H1 (cell line): ENCODE measurements around the gene ARHGEF19. TPM values are rescaled to one million over a fixed set of nuclear protein-coding genes. Genes with fewer than 3 reads are reported as not detected.

Experiments
- CTCF ChIA-PET: fragments of 300-600 bp; sonication (Branson Sonifier 250); formaldehyde crosslinking; loops from one replicate; lab custom pipeline; 2021; ENCODE audit not compliant: partially characterized antibody; lab: Charles Lee
- POLR2A ChIA-PET: fragments of 300-600 bp; sonication (Branson Sonifier 250); formaldehyde crosslinking; loops from one replicate; lab custom pipeline; 2021; ENCODE audit warnings: inconsistent platforms; ENCODE audit not compliant: partially characterized antibody; lab: Charles Lee
- DNase-seq, 2 experiments: peaks; one replicate each; pipeline versions ENCODE4 v3.0.0 to v3.0.0-alpha.2; 2010 to 2022; ENCODE audit warnings: low spot score in 2 of 2, low read depth in 1 of 2, mixed read lengths in 1 of 2
- FAIRE-seq: peaks from 2 replicates; lab custom pipeline; 2011; peaks lifted over from hg19 to GRCh38; lab: Jason Lieb, UNC
- H2AFZ ChIP-seq: 2 replicates; pipeline ENCODE4 v1.8.1; 2012; ENCODE audit warnings: low read length, inconsistent platforms
- H2AK5ac ChIP-seq: 2 replicates; pipeline ENCODE4 v1.6.1; 2013; ENCODE audit warnings: low read depth, low read length
- H2BK120ac ChIP-seq: replicated peaks from 2 replicates; pipeline ENCODE3; 2013; ENCODE audit warnings: low read depth, low read length, inconsistent platforms
- H2BK12ac ChIP-seq: 2 replicates; pipeline ENCODE4 v1.6.1; 2013; ENCODE audit warnings: low read depth, low read length
- H2BK15ac ChIP-seq: 2 replicates; pipeline ENCODE4 v1.6.1; 2013; ENCODE audit warnings: low read length
- H2BK20ac ChIP-seq: 2 replicates; pipeline ENCODE4 v1.6.1; 2013; ENCODE audit warnings: low read length
- H2BK5ac ChIP-seq: 2 replicates; pipeline ENCODE4 v1.6.1; 2013; ENCODE audit warnings: low read depth, low read length
- H3K14ac ChIP-seq: 2 replicates; pipeline ENCODE4 v1.6.1; 2013; ENCODE audit warnings: inconsistent platforms; ENCODE audit not compliant: insufficient read length
- H3K18ac ChIP-seq: 2 replicates; pipeline ENCODE4 v1.6.1; 2013; ENCODE audit warnings: low read length; ENCODE audit errors: extremely low read depth
- H3K23ac ChIP-seq: 2 replicates; pipeline ENCODE4 v1.6.1; 2013; ENCODE audit warnings: inconsistent platforms; ENCODE audit not compliant: insufficient read length
- H3K23me2 ChIP-seq: 2 replicates; pipeline ENCODE4 v1.6.1; 2013; ENCODE audit warnings: low read depth, low read length
- H3K27ac ChIP-seq: 2 replicates; pipeline ENCODE4 v1.6.1; 2011; ENCODE audit warnings: low read depth, low read length, inconsistent platforms
- H3K27me3 ChIP-seq, 4 experiments: replicated peaks in 1 of 4; 1 replicate in 1 of 4; 2 replicates in 3 of 4; pipeline versions ENCODE4 v1.6.1 to v1.8.1; 2011 to 2013; ENCODE audit warnings: low read length in 3 of 4, mild to moderate bottlenecking in 3 of 4, inconsistent platforms in 2 of 4, mixed read lengths in 2 of 4, moderate library complexity in 1 of 4; ENCODE audit not compliant: control insufficient read depth in 3 of 4, insufficient read depth in 3 of 4; ENCODE audit errors: extremely low read depth in 1 of 4
- H3K36me3 ChIP-seq, 4 experiments: 2 replicates each; pipeline versions ENCODE4 v1.6.1 to v1.8.1; 2011 to 2013; ENCODE audit warnings: mild to moderate bottlenecking in 4 of 4, low read length in 3 of 4, moderate library complexity in 2 of 4, control low read depth in 1 of 4, inconsistent platforms in 1 of 4; ENCODE audit not compliant: insufficient read depth in 4 of 4, control insufficient read depth in 2 of 4
- H3K4ac ChIP-seq: replicated peaks from 2 replicates; pipeline ENCODE3; 2013; ENCODE audit warnings: low read length, low read depth, mixed read lengths, inconsistent platforms; ENCODE audit not compliant: insufficient read length
- H3K4me1 ChIP-seq, 4 experiments: replicated peaks in 1 of 4; 1 replicate in 1 of 4; 2 replicates in 3 of 4; pipeline versions ENCODE4 v1.6.1 to v1.8.1; 2011 to 2013; ENCODE audit warnings: low read length in 3 of 4, inconsistent platforms in 2 of 4, mixed read lengths in 1 of 4; ENCODE audit not compliant: insufficient read depth in 4 of 4, control insufficient read depth in 3 of 4
- H3K4me2 ChIP-seq, 2 experiments: 2 replicates each; pipeline versions ENCODE4 v1.6.1 to v1.8.1; 2011 to 2013; ENCODE audit warnings: low read depth in 2 of 2, low read length in 2 of 2, control low read depth in 1 of 2, inconsistent platforms in 1 of 2, mild to moderate bottlenecking in 1 of 2; ENCODE audit not compliant: insufficient read depth in 1 of 2
- H3K4me3 ChIP-seq, 4 experiments: fragments of 200-600, 300-600 bp in 1 of 4; sonication (generic), shearing (Covaris generic), sonication (Bioruptor Twin) in 1 of 4; 2 replicates each; pipeline versions ENCODE4 v1.5.1 to v1.8.1; 2011 to 2016; ENCODE audit warnings: low read length in 4 of 4, low read depth in 3 of 4, control low read depth in 2 of 4, inconsistent platforms in 2 of 4, mild to moderate bottlenecking in 2 of 4, mixed read lengths in 1 of 4, moderate library complexity in 1 of 4; ENCODE audit not compliant: insufficient read depth in 2 of 4; ENCODE audit errors: extremely low read depth in 1 of 4
- H3K56ac ChIP-seq: replicated peaks from 2 replicates; pipeline ENCODE3; 2013; ENCODE audit warnings: low read depth, mild to moderate bottlenecking, mixed read lengths, low read length, inconsistent platforms; ENCODE audit not compliant: insufficient read length
- H3K79me1 ChIP-seq: 2 replicates; pipeline ENCODE4 v1.6.1; 2013; ENCODE audit warnings: low read depth, low read length, control low read depth
- H3K79me2 ChIP-seq, 2 experiments: 2 replicates each; pipeline versions ENCODE4 v1.6.1 to v1.8.1; 2012 to 2013; ENCODE audit warnings: low read length in 2 of 2, mild to moderate bottlenecking in 2 of 2, inconsistent platforms in 1 of 2; ENCODE audit not compliant: insufficient read depth in 2 of 2, control insufficient read depth in 1 of 2
- H3K9ac ChIP-seq, 4 experiments: replicated peaks in 1 of 4; 1 replicate in 1 of 4; 2 replicates in 3 of 4; pipeline versions ENCODE4 v1.6.1 to v1.8.1; 2011 to 2013; ENCODE audit warnings: low read depth in 3 of 4, low read length in 3 of 4, control low read depth in 2 of 4, mild to moderate bottlenecking in 2 of 4, moderate library complexity in 2 of 4, inconsistent platforms in 1 of 4; ENCODE audit errors: extremely low read depth in 1 of 4
- H3K9me3 ChIP-seq, 2 experiments: 2 replicates each; pipeline versions ENCODE4 v1.6.1 to v1.8.1; 2012 to 2013; ENCODE audit warnings: mild to moderate bottlenecking in 2 of 2, moderate library complexity in 2 of 2, control low read depth in 1 of 2, inconsistent platforms in 1 of 2, low read depth in 1 of 2, low read length in 1 of 2, mixed read lengths in 1 of 2; ENCODE audit not compliant: insufficient read depth in 2 of 2
- H4K20me1 ChIP-seq, 2 experiments: replicated peaks in 1 of 2; 2 replicates each; pipeline versions ENCODE3 to v1.8.1; 2011 to 2013; ENCODE audit warnings: inconsistent platforms in 2 of 2, low read length in 2 of 2, mild to moderate bottlenecking in 1 of 2; ENCODE audit not compliant: insufficient read depth in 2 of 2, control insufficient read depth in 1 of 2
- H4K5ac ChIP-seq: 2 replicates; pipeline ENCODE4 v1.6.1; 2013; ENCODE audit warnings: low read length, low read depth, mixed read lengths, inconsistent platforms; ENCODE audit not compliant: insufficient read length
- H4K8ac ChIP-seq: 2 replicates; pipeline ENCODE4 v1.8.0; 2013; ENCODE audit warnings: mild to moderate bottlenecking, moderate library complexity, low read length, inconsistent platforms; ENCODE audit not compliant: insufficient read depth; ENCODE audit errors: extremely low read depth
- H4K91ac ChIP-seq: replicated peaks from 2 replicates; pipeline ENCODE3; 2013; ENCODE audit warnings: low read length, mixed read lengths, inconsistent platforms; ENCODE audit not compliant: insufficient read length
- CBX5 ChIP-seq: fragments of 300-800, 300-1000 bp; sonication (generic); IDR thresholded peaks from 2 replicates; pipeline ENCODE4 v1.7.1; 2016; ENCODE audit warnings: antibody characterized with exemption, low read length, low read depth
- E2F6 ChIP-seq: IDR thresholded peaks from 2 replicates; pipeline ENCODE4 v1.6.1; 2012; ENCODE audit warnings: inconsistent platforms
- JUND ChIP-seq: IDR thresholded peaks from 2 replicates; pipeline ENCODE4 v1.6.1; 2011; ENCODE audit warnings: mild to moderate bottlenecking, improper control_type of control experiment, low read length
- RBBP5 ChIP-seq: IDR thresholded peaks from 2 replicates; pipeline ENCODE4 v1.7.1; 2012; ENCODE audit warnings: low read depth, mild to moderate bottlenecking, inconsistent platforms, low read length, moderate library complexity, borderline replicate concordance
- SAP30 ChIP-seq: fragments of 300-600 bp; sonication (generic); IDR thresholded peaks from 2 replicates; pipeline ENCODE4 v1.7.1; 2012; ENCODE audit warnings: low read length, moderate library complexity, mild to moderate bottlenecking, inconsistent platforms; ENCODE audit not compliant: insufficient read depth, insufficient replicate concordance
- SP1 ChIP-seq: IDR thresholded peaks from 2 replicates; pipeline ENCODE4 v1.6.1; 2011; ENCODE audit warnings: low read depth, low read length
- SP2 ChIP-seq: IDR thresholded peaks from 2 replicates; pipeline ENCODE4 v1.6.1; 2012; ENCODE audit warnings: mild to moderate bottlenecking, low read length, inconsistent platforms
- ZNF274 ChIP-seq: IDR thresholded peaks from 2 replicates; pipeline ENCODE4 v1.7.0; 2012; ENCODE audit warnings: low read length, borderline replicate concordance; ENCODE audit errors: extremely low read depth
- WGBS, 2 experiments: shearing (Covaris generic) in 1 of 2; methylation state at CpG; one replicate each; pipeline versions ENCODE4 v1.1.6 to v1.1.7; 2013 to 2015; ENCODE audit warnings: low lambda C conversion rate in 2 of 2, mixed read lengths in 2 of 2, inconsistent platforms in 1 of 2, low coverage in 1 of 2, missing lambda C conversion rate in 1 of 2; ENCODE audit not compliant: insufficient replicate concordance in 2 of 2, insufficient coverage in 1 of 2, insufficient read length in 1 of 2; ENCODE audit errors: extremely low coverage in 1 of 2, missing lambda C conversion rate in 1 of 2; 5-methylcytosine and 5-hydroxymethylcytosine counted together
- polyA plus RNA-seq, 7 experiments: library from polyadenylated mRNA; depleted of rRNA in 3 of 7; stranded (reverse) in 5 of 7; unstranded in 2 of 7; fragments of >200 nt in 5 of 7; fragments of 200-250 nt in 2 of 7; gene quantifications; 1 replicate in 5 of 7; 2 replicates in 1 of 7; 4 replicates in 1 of 7; pipeline versions ENCODE4 v1.2.1 to v1.2.3, GENCODE V29; 2011 to 2013; ENCODE audit warnings: missing spikeins in 2 of 7, mixed read lengths in 2 of 7
- total RNA-seq: library from RNA; stranded (reverse); fragmentation: NEBNext Ultra II Directional; extraction: Animal tissue kit (Norgen Biotek cat#: 25700); gene quantifications from 2 replicates; pipeline ENCODE4 v1.2.1, GENCODE V29; 2021

Gene ARHGEF19
- total and polyA plus RNA-seq, 2 of the 8 experiments (the other 6 are each of a cell fraction or from before 2014, with no cell fraction given) = 47.5 to 56.4 TPM

GRCh38 chr1:16175610-16176553, 36.6 kb downstream of the ARHGEF19 start:
- H3K4me1 ChIP-seq = peaks cover 0 to 18% (median 8%) of the 10 kb centered on the region in 4 experiments; a peak in 6 of 7 replicates
- no peaks in the 10 kb centered on the region for H3K79me2 ChIP-seq
- H4K8ac ChIP-seq = no peak overlapping the region
- H2BK120ac ChIP-seq = no peak overlapping the region
- 91% methylated on average over 21 of the region's 24 CpGs; no CpG with 5 or more reads in 1 of the 2 experiments for WGBS, 2 experiments
- no peaks in the 10 kb centered on the region; a peak in 1 of 7 replicates for H3K27me3 ChIP-seq
- H2AFZ ChIP-seq = no peak overlapping the region
- POLR2A ChIA-PET = interaction anchor here (0.5 to 1.4 kb wide), 6 partner anchors 10 to 61 kb away, joined by 3 to 9 read pairs (median 3); partner anchors contain the start of gene EPHA2
- H3K56ac ChIP-seq = no peak overlapping the region
- H2AK5ac ChIP-seq = no peak overlapping the region
- H3K23ac ChIP-seq = no peak overlapping the region
- FAIRE-seq (no peak), DNase-seq (no peak)
- H3K36me3 ChIP-seq = no peaks in the 10 kb centered on the region
- no peaks in the 10 kb centered on the region for H3K79me1 ChIP-seq
- no peak overlapping the region for H4K5ac ChIP-seq
- no peak overlapping the region for H3K4me3 ChIP-seq
- H3K4ac ChIP-seq = no peak overlapping the region
- H3K18ac ChIP-seq = no peak overlapping the region
- H3K14ac ChIP-seq = no peak overlapping the region
- peak overlapping the region; percentile 36 for H4K91ac ChIP-seq
- no peak overlapping the region for H3K9ac ChIP-seq
- no peak overlapping the region for H3K4me2 ChIP-seq
- CTCF ChIA-PET = interaction anchor here (0.5 to 6.4 kb wide), 7 partner anchors 10 to 104 kb away, joined by 3 to 53 read pairs (median 3); no protein-coding TSS in a partner anchor
- no peak overlapping the region for H2BK15ac ChIP-seq
- H4K20me1 ChIP-seq = no peaks in the 10 kb centered on the region
- H3K23me2 ChIP-seq = no peaks in the 10 kb centered on the region
- H2BK12ac ChIP-seq = no peak overlapping the region
- H2BK20ac ChIP-seq = no peak overlapping the region
- no peaks in the 10 kb centered on the region for H3K9me3 ChIP-seq
- no peak overlapping the region for H2BK5ac ChIP-seq
- no peak overlapping the region for H3K27ac ChIP-seq
- TF ChIP-seq RBBP5 (no peak), SP2 (no peak), SP1 (no peak), E2F6 (no peak), JUND (no peak), CBX5 (no peak), SAP30 (no peak), ZNF274 (no peak)
